Liver (tissue), 9 donors: ENCODE measurements around the gene ULK4. TPM values are rescaled to one million over a fixed set of nuclear protein-coding genes. Genes with fewer than 3 reads are reported as not detected.

Source experiments
- DNase-seq: peaks from one replicate; pipeline ENCODE4 v3.0.0-alpha.2; 2017; ENCODE audit warnings: low spot score
- H3K27ac ChIP-seq, 2 donors: one replicate each; pipeline ENCODE4 v1.7.0; 2013; ENCODE audit warnings: inconsistent platforms in 2 of 2, low read length in 2 of 2, control low read depth in 1 of 2, low read depth in 1 of 2, mild to moderate bottlenecking in 1 of 2
- H3K27me3 ChIP-seq, 4 donors: one replicate each; pipeline versions ENCODE4 v1.6.1 to v1.7.0; 2013; ENCODE audit warnings: low read length in 3 of 4, inconsistent platforms in 1 of 4, mild to moderate bottlenecking in 1 of 4, moderate library complexity in 1 of 4; ENCODE audit not compliant: control insufficient read depth in 4 of 4, insufficient read depth in 4 of 4
- H3K36me3 ChIP-seq, 4 donors: one replicate each; pipeline versions ENCODE4 v1.6.1 to v1.7.0; 2013; ENCODE audit warnings: low read length in 3 of 4, mild to moderate bottlenecking in 3 of 4, low read depth in 1 of 4, moderate library complexity in 1 of 4; ENCODE audit not compliant: control insufficient read depth in 4 of 4, insufficient read depth in 3 of 4
- H3K4me1 ChIP-seq, 4 donors: one replicate each; pipeline versions ENCODE4 v1.6.1 to v1.7.0; 2013; ENCODE audit warnings: low read length in 3 of 4, mild to moderate bottlenecking in 3 of 4, moderate library complexity in 1 of 4; ENCODE audit not compliant: control insufficient read depth in 4 of 4, insufficient read depth in 4 of 4
- H3K4me3 ChIP-seq, 3 donors: one replicate each; pipeline versions ENCODE4 v1.6.1 to v1.7.0; 2013; ENCODE audit warnings: low read length in 3 of 3, control low read depth in 1 of 3, low read depth in 1 of 3, mild to moderate bottlenecking in 1 of 3
- H3K9ac ChIP-seq, 2 donors: one replicate each; pipeline ENCODE4 v1.7.0; 2013; ENCODE audit warnings: low read length in 2 of 2, mild to moderate bottlenecking in 2 of 2, moderate library complexity in 2 of 2, control low read depth in 1 of 2, low read depth in 1 of 2
- H3K9me3 ChIP-seq, 4 donors: one replicate each; pipeline versions ENCODE4 v1.6.1 to v1.7.0; 2013; ENCODE audit warnings: low read length in 3 of 4; ENCODE audit not compliant: control insufficient read depth in 4 of 4
- EGR1 ChIP-seq, 2 donors: IDR thresholded peaks; 2 replicates each; pipeline ENCODE4 v1.6.1; 2016 to 2018; ENCODE audit warnings: antibody characterized with exemption in 2 of 2, low read depth in 2 of 2
- FOXA1 ChIP-seq: IDR thresholded peaks from 2 replicates; pipeline ENCODE4 v1.6.1; 2016; ENCODE audit warnings: antibody characterized with exemption
- FOXA2 ChIP-seq: IDR thresholded peaks from 2 replicates; pipeline ENCODE4 v1.6.1; 2016; ENCODE audit warnings: antibody characterized with exemption
- GABPA ChIP-seq, 2 donors: IDR thresholded peaks in 1 of 2; conservative IDR thresholded peaks in 1 of 2; 2 replicates each; pipeline ENCODE4 v1.6.1; 2016; ENCODE audit warnings: antibody characterized with exemption in 2 of 2, mild to moderate bottlenecking in 1 of 2, moderate library complexity in 1 of 2
- HNF4A ChIP-seq, 2 donors: conservative IDR thresholded peaks; 2 replicates each; pipeline ENCODE4 v1.6.1; 2016; ENCODE audit warnings: antibody characterized with exemption in 2 of 2, mild to moderate bottlenecking in 2 of 2
- HNF4G ChIP-seq: IDR thresholded peaks from 2 replicates; pipeline ENCODE4 v1.6.1; 2016; ENCODE audit warnings: antibody characterized with exemption
- JUND ChIP-seq, 2 donors: IDR thresholded peaks; 2 replicates each; pipeline ENCODE4 v1.6.1; 2016; ENCODE audit warnings: antibody characterized with exemption in 2 of 2
- NR2F2 ChIP-seq: IDR thresholded peaks from 2 replicates; pipeline ENCODE4 v1.6.1; 2016; ENCODE audit warnings: antibody characterized with exemption
- RAD21 ChIP-seq, 2 donors: IDR thresholded peaks; 2 replicates each; pipeline ENCODE4 v1.6.1; 2016; ENCODE audit warnings: antibody characterized with exemption in 2 of 2, mild to moderate bottlenecking in 2 of 2
- RXRA ChIP-seq, 2 donors: IDR thresholded peaks; 2 replicates each; pipeline ENCODE4 v1.6.1; 2017 to 2018; ENCODE audit warnings: antibody characterized with exemption in 2 of 2, mild to moderate bottlenecking in 1 of 2
- SP1 ChIP-seq: IDR thresholded peaks from 2 replicates; pipeline ENCODE4 v1.6.1; 2018; ENCODE audit warnings: antibody characterized with exemption, mild to moderate bottlenecking
- TAF1 ChIP-seq: conservative IDR thresholded peaks from 2 replicates; pipeline ENCODE4 v1.6.1; 2016; ENCODE audit warnings: antibody characterized with exemption, mild to moderate bottlenecking
- WGBS: extraction: QIAGEN DNeasy Blood & Tissue Kit; methylation state at CpG from one replicate; pipeline ENCODE4 v1.1.7; 2013; 5-methylcytosine and 5-hydroxymethylcytosine counted together
- polyA plus RNA-seq, 2 donors: library from polyadenylated mRNA; stranded (reverse) in 1 of 2; unstranded in 1 of 2; fragments of 200-250 nt in 1 of 2; fragments of >200 nt in 1 of 2; fragmentation: Nextera tagmentation in 1 of 2; extraction: Ambion mirVana in 1 of 2; gene quantifications; one replicate each; pipeline versions ENCODE4 v1.2.1 to v1.2.3, GENCODE V29; 2013 to 2015
- total RNA-seq, 2 donors: library from RNA; depleted of rRNA; stranded (reverse); fragments of >200 nt; gene quantifications; one replicate each; pipeline ENCODE4 v1.2.3, GENCODE V29; 2014
- TF ChIP-seq, protein P1 (sequence below): IDR thresholded peaks from 2 replicates; pipeline ENCODE4 v1.6.1; 2016; ENCODE audit warnings: antibody characterized with exemption
- TF ChIP-seq, protein P2 (sequence below): IDR thresholded peaks from 2 replicates; pipeline ENCODE4 v1.6.1; 2016; ENCODE audit warnings: antibody characterized with exemption
- TF ChIP-seq, protein P3 (sequence below): IDR thresholded peaks from 2 replicates; pipeline ENCODE4 v1.6.1; 2016; ENCODE audit warnings: antibody characterized with exemption
- donor health status: healthy.
- donor health status: healthy.
- donor health status: healthy.
- donor health status: healthy.
- donor health status: healthy.

ULK4 gene
- total and polyA plus RNA-seq, 4 donors: 1.1 to 11.5 (median 3.2) TPM

DNA sequence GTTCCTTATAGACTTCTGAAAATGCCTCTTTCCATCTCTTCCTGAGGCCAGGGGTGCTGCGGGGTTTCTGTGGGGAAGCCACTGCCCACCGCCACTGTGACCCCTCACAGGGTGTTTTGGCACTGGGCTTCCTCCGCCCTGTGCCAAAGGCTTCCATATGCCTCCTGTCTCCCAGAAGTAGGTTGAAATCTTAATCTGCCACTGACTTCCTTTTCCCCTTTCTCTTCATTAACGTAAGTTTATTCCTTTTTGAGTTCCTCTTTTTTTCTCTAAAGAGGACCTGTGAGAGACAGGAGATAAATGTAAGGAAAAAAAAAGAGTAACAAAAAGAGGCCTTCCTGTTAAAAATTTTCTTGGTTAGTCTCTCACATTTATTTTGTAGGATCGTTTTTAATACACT, 542.1 kb downstream of the ULK4 start:
- Histone ChIP-seq H3K9me3 (no peaks in the 10 kb centered on the region), H3K4me3 (no peak overlapping the region), H3K36me3 (no peaks in the 10 kb centered on the region), H3K27me3 (no peaks in the 10 kb centered on the region), H3K4me1 (no peaks in the 10 kb centered on the region), H3K9ac (no peak overlapping the region), H3K27ac (no peak overlapping the region)
- no peak for DNase-seq
- TF ChIP-seq RAD21 (IDR thresholded peaks at IDR 0.05) (no peak), SP1 (no peak), HNF4A (conservative IDR thresholded peaks at IDR 0.05) (no peak), TAF1 (no peak), EGR1 (IDR thresholded peaks at IDR 0.05; ENCODE audit: low read depth in 2 of 2) (no peak), FOXA1 (no peak), NR2F2 (no peak)
- TF ChIP-seq, protein P1, sequence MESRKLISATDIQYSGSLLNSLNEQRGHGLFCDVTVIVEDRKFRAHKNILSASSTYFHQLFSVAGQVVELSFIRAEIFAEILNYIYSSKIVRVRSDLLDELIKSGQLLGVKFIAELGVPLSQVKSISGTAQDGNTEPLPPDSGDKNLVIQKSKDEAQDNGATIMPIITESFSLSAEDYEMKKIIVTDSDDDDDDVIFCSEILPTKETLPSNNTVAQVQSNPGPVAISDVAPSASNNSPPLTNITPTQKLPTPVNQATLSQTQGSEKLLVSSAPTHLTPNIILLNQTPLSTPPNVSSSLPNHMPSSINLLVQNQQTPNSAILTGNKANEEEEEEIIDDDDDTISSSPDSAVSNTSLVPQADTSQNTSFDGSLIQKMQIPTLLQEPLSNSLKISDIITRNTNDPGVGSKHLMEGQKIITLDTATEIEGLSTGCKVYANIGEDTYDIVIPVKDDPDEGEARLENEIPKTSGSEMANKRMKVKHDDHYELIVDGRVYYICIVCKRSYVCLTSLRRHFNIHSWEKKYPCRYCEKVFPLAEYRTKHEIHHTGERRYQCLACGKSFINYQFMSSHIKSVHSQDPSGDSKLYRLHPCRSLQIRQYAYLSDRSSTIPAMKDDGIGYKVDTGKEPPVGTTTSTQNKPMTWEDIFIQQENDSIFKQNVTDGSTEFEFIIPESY: no peak
- 81% methylated on average over 5 of the region's 5 CpGs for WGBS

DNA sequence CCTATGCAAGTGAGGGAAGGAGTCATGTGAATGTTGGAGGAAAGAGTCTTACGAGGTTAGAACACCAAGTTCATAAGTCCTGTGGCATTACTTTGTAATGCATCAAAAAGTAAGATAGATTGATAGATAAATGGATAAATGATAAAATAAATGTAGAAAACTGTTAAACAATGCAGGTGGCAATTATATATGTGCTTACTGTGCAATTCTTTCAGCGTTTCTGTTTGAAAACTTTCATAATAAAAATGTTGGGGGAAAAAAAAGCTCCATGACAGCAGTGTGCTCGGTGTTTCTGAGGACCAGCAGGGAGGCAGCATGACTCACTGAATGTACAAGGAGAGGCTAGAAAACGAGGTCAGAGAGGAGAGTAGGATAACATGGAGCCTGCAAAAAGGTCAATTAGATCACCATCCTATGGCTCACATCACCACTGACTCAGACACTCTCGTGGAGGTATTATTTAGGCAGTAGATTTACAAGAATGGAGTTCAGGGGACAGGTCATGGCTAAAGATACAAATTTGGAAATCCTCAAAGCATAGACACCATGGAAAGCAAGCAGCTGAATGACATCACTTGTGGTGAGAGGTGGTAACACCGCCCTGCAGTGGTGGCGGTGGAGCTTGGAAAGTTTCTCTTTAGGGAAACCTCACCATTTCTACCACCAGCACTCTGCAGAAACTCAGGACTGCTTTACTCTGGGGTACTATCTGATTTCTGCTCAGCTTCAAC, 542.8 kb downstream of the ULK4 start:
- TF ChIP-seq RAD21 (IDR thresholded peaks at IDR 0.05): no peak
- TF ChIP-seq NR2F2: no peak
- no peak for TF ChIP-seq HNF4G
- TF ChIP-seq JUND (IDR thresholded peaks at IDR 0.05): no peak
- TF ChIP-seq FOXA1: no peak
- TF ChIP-seq, protein P2, sequence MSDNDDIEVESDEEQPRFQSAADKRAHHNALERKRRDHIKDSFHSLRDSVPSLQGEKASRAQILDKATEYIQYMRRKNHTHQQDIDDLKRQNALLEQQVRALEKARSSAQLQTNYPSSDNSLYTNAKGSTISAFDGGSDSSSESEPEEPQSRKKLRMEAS: no peak
- TF ChIP-seq GABPA (IDR thresholded peaks at IDR 0.05 in 1 of 2, conservative IDR thresholded peaks at IDR 0.05 in 1 of 2): no peak
- no peak for TF ChIP-seq EGR1 (IDR thresholded peaks at IDR 0.05; ENCODE audit: low read depth in 2 of 2)
- TF ChIP-seq FOXA2: no peak
- TF ChIP-seq HNF4A (conservative IDR thresholded peaks at IDR 0.05): no peak
- no peak for TF ChIP-seq RXRA (IDR thresholded peaks at IDR 0.05)
- TF ChIP-seq, protein P3, sequence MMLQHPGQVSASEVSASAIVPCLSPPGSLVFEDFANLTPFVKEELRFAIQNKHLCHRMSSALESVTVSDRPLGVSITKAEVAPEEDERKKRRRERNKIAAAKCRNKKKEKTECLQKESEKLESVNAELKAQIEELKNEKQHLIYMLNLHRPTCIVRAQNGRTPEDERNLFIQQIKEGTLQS: no peak
- TF ChIP-seq, protein P1: no peak
- no peak overlapping the region for H3K9ac ChIP-seq
- H3K4me3 ChIP-seq: no peak overlapping the region
- H3K27me3 ChIP-seq: no peaks in the 10 kb centered on the region
- 86% methylated on average over 7 of the region's 7 CpGs for WGBS
- H3K4me1 ChIP-seq: no peaks in the 10 kb centered on the region
- H3K27ac ChIP-seq: no peak overlapping the region
- DNase-seq: no peak
- no peaks in the 10 kb centered on the region for H3K36me3 ChIP-seq
- no peaks in the 10 kb centered on the region for H3K9me3 ChIP-seq
